Right lobe of liver (tissue), 4 donors: ENCODE data around the gene CYTH1.

Experiments used
- POLR2A ChIP-seq: fragments of 450-650 bp; IDR thresholded peaks from one replicate; pipeline ENCODE4 v1.6.1; 2017; ENCODE audit warnings: antibody characterized with exemption, mild to moderate bottlenecking
- TF ChIP-seq, protein P1 (sequence below), 4 donors: fragments of 200-600 bp in 3 of 4; fragments of 450-650 bp in 1 of 4; IDR thresholded peaks; one replicate each; pipeline versions ENCODE4 v1.5.1 to v1.8.0; 2016 to 2022; ENCODE audit warnings: antibody characterized with exemption in 4 of 4, mild to moderate bottlenecking in 2 of 4
- donor health status: DM: no; HTN: no; CAD: no.
- donor health status: DM: no; HTN: no; CAD: no.
- donor health status: DM: no; HTN: yes; CAD: no.

- no peak for TF ChIP-seq POLR2A
- TF ChIP-seq, protein P1, sequence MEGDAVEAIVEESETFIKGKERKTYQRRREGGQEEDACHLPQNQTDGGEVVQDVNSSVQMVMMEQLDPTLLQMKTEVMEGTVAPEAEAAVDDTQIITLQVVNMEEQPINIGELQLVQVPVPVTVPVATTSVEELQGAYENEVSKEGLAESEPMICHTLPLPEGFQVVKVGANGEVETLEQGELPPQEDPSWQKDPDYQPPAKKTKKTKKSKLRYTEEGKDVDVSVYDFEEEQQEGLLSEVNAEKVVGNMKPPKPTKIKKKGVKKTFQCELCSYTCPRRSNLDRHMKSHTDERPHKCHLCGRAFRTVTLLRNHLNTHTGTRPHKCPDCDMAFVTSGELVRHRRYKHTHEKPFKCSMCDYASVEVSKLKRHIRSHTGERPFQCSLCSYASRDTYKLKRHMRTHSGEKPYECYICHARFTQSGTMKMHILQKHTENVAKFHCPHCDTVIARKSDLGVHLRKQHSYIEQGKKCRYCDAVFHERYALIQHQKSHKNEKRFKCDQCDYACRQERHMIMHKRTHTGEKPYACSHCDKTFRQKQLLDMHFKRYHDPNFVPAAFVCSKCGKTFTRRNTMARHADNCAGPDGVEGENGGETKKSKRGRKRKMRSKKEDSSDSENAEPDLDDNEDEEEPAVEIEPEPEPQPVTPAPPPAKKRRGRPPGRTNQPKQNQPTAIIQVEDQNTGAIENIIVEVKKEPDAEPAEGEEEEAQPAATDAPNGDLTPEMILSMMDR (IDR thresholded peaks at IDR 0.05) = no peak
Observed at GRCh38 chr17:78675316-78675616, 106.8 kb downstream of the CYTH1 start.
